GM19035 (cell line): Measurements from ENCODE around the gene PCDHB8.
"Not testable (repeated sequence)": the region's sequence is repeated elsewhere in the genome, so short reads cannot be mapped to it uniquely, and the experiment has no call there.

Experiments used
- ATAC-seq: cut with Tn5 transposase; IDR thresholded peaks from one replicate; pipeline ENCODE4 v1.9.1; 2021; ENCODE audit not compliant: unreplicated experiment

PCDHB8 gene

GRCh38 chr5:141225421-141225820 lies 47.8 kb downstream of the PCDHB8 start:
- not testable (repeated sequence) for ATAC-seq
